GM13976 (cell line): ENCODE results near the gene CACHD1.
"Not testable (repeated sequence)": the region's sequence is repeated elsewhere in the genome, so short reads cannot be mapped to it uniquely, and the experiment has no call there.

Experiments used
- DNase-seq: peaks from one replicate; pipeline ENCODE4 v3.0.0; 2012; ENCODE audit warnings: low spot score
- CTCF ChIP-seq: IDR thresholded peaks from 2 replicates; pipeline ENCODE4 v1.5.1; 2012; ENCODE audit warnings: borderline replicate concordance, mild to moderate bottlenecking; ENCODE audit not compliant: insufficient read depth; ENCODE audit errors: extremely low read depth, missing control alignments, control extremely low read depth
- in situ Hi-C: fragments of 300-500 bp; cut with MboI; formaldehyde crosslinking; loops from one replicate; pipeline ENCODE4 v1.12.0; 2022; ENCODE audit warnings: low sequenced_read_pairs, mixed read lengths, inconsistent platforms; ENCODE audit not compliant: unreplicated experiment

CACHD1 gene

DNA sequence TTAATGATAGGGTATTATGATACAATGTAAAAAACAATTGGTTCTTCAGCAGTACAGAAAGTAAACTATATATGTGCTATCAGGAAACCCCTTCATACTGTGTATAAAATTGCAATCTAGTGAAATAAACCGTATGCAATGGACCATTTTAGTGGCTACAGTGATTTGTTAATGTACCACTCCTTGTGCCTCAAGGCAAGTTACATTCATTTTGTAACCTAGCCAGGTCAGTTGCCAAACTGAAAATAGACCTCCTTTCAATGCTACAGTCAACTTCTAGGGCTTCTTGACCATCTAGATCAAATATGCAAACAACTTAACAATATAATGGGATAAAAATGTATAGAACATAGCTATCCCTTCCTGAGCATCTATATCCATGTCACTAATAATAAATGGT, 223.0 kb downstream of the CACHD1 start:
- TF ChIP-seq CTCF = no peak
- DNase-seq = no peak
- in situ Hi-C loops = no loop called here

GRCh38 chr1:64693406-64693805, 223.5 kb downstream of the CACHD1 start:
- in situ Hi-C loops = no loop called here
- no peak for TF ChIP-seq CTCF

GRCh38 chr1:64696879-64697278, 226.9 kb downstream of the CACHD1 start:
- in situ Hi-C loops = no loop called here
- no peak for TF ChIP-seq CTCF
- no peak for DNase-seq

More at GRCh38 chr1:64693406-64693805, 223.5 kb downstream of the CACHD1 start:
- no peak for DNase-seq

DNA sequence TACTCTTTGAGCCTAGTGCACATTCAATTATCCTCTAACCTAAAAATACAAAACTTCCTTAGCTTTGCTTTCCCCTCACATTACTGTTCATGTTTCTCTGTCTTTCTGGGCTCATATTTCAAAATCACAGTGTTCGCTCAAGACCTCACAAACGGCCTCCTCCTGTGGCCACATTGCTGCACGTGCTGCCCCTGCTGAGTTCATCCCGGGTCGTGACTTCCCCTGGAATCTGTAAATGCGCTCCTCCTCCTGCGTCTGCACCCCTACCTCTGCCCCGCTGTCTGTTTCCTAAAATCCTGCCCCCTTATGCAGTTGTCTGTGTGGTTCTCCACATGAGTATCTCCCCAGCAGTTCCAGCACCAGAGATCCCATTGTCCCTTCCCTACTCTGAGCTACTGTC, 229.4 kb downstream of the CACHD1 start:
- in situ Hi-C loops = no loop called here
- no peak for DNase-seq
- TF ChIP-seq CTCF = no peak

- in situ Hi-C loops = no loop called here
- no peak for TF ChIP-seq CTCF
- DNase-seq = no peak
Measured at GRCh38 chr1:64701071-64701470, 231.1 kb downstream of the CACHD1 start.

GRCh38 chr1:64701886-64702285, 232.0 kb downstream of the CACHD1 start:
- no peak for TF ChIP-seq CTCF
- no peak for DNase-seq
- in situ Hi-C loops = no loop called here

- DNase-seq, in situ Hi-C loops: not testable (repeated sequence)
Measured at GRCh38 chr1:64702670-64703069, 232.7 kb downstream of the CACHD1 start.

GRCh38 chr1:64703600-64703999, 233.7 kb downstream of the CACHD1 start:
- no peak for TF ChIP-seq CTCF
- DNase-seq = no peak
- in situ Hi-C loops = no loop called here
